Brain microvascular endothelial cell (primary cell): Measurements from ENCODE around the gene PSMB11.
A peak's percentile ranks its signal among the peaks of the same experiment; 100 is the strongest.

Experiments
- DNase-seq: peaks from one replicate; pipeline ENCODE4 v3.0.0-alpha.2; 2020
- H3K27ac ChIP-seq: fragments of 250-450 bp; sonication (Bioruptor Pico); 2 replicates; pipeline ENCODE4 v1.5.1; 2020; ENCODE audit warnings: mild to moderate bottlenecking, moderate library complexity
- H3K27me3 ChIP-seq: fragments of 250-450 bp; sonication (Bioruptor Pico); replicated peaks from 2 replicates; pipeline ENCODE4 v1.5.1; 2020; ENCODE audit warnings: mild to moderate bottlenecking
- H3K36me3 ChIP-seq: fragments of 250-450 bp; sonication (Bioruptor Pico); replicated peaks from 2 replicates; pipeline ENCODE4 v1.5.1; 2020; ENCODE audit warnings: mild to moderate bottlenecking
- H3K4me3 ChIP-seq: 2 replicates; pipeline ENCODE4 v1.5.1; 2011; ENCODE audit warnings: low read depth, mild to moderate bottlenecking, control low read depth, low read length, moderate library complexity
- in situ Hi-C: cut with HindIII; loops from 2 replicates; pipeline ENCODE4 v1.10.0; 2017; ENCODE audit warnings: low sequenced_read_pairs, low pct_ligation_motif_present
- TF ChIP-seq, protein P1 (sequence below): IDR thresholded peaks from 2 replicates; pipeline ENCODE4 v1.5.1; 2011; ENCODE audit warnings: low read depth, mild to moderate bottlenecking, moderate library complexity, low read length, control low read depth, inconsistent platforms; ENCODE audit errors: missing control alignments

PSMB11 gene

GRCh38 chr14:23066368-23066767 lies 24.4 kb downstream of the PSMB11 start:
- Histone ChIP-seq H3K36me3 (peaks cover 67% of the 10 kb centered on the region), H3K27me3 (no peaks in the 10 kb centered on the region), H3K27ac (no peak overlapping the region), H3K4me3 (no peak overlapping the region)
- in situ Hi-C loops, result no loop called here
- DNase-seq, result no peak
- TF ChIP-seq, protein P1, sequence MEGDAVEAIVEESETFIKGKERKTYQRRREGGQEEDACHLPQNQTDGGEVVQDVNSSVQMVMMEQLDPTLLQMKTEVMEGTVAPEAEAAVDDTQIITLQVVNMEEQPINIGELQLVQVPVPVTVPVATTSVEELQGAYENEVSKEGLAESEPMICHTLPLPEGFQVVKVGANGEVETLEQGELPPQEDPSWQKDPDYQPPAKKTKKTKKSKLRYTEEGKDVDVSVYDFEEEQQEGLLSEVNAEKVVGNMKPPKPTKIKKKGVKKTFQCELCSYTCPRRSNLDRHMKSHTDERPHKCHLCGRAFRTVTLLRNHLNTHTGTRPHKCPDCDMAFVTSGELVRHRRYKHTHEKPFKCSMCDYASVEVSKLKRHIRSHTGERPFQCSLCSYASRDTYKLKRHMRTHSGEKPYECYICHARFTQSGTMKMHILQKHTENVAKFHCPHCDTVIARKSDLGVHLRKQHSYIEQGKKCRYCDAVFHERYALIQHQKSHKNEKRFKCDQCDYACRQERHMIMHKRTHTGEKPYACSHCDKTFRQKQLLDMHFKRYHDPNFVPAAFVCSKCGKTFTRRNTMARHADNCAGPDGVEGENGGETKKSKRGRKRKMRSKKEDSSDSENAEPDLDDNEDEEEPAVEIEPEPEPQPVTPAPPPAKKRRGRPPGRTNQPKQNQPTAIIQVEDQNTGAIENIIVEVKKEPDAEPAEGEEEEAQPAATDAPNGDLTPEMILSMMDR, result no peak

DNA sequence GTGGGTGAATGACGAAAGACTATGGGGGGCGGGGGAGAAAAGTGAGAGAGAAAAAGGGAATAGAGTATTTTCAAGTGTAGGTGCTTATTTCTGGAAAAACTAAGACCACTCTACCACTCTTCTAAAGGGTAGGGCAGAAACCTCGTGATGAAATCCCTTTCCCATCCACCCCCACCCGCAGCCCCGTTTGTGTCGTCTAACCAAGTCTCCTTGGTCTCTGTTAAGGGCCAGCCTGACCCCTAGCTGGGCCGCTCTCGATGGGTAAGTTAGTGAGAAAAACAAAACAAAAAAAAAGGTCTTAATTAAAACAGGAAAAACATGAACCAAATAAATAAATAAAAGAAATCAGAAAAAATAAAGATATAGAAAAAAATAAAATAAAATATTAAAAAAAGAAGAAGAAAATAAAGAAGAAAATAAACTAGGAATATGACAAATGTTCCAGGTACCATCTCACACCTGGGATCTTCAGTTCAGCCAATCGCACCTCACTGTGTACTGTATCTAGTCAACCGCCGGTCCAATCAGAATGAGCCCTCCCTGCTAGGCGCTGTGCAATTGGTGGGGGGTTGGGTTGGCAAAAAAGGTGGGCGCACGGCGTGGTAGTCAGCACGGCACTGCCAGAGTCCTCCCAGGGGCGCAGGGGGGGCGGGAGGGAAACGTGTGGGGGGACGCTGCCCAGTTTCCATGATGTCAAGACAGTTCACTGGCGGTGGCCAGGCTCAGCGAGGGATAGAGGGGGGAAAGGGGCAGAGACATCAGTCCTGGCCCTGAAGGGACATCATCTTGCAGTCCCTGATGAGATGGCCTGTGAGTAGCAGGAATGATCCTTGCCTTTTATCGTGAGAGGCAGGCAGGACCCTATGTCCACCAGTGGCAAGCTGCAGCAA lies 25.1 kb downstream of the PSMB11 start:
- TF ChIP-seq, protein P1, result no peak
- no peak for DNase-seq
- Histone ChIP-seq H3K27me3 (no peaks in the 10 kb centered on the region), H3K27ac (no peak overlapping the region), H3K4me3 (no peak overlapping the region), H3K36me3 (peaks cover 67% of the 10 kb centered on the region)
- in situ Hi-C loops, result no loop called here

- no peaks in the 10 kb centered on the region for H3K27me3 ChIP-seq
- peak overlapping the region; percentile 22 for H3K4me3 ChIP-seq
- in situ Hi-C loops, result no loop called here
- peaks cover 65% of the 10 kb centered on the region for H3K36me3 ChIP-seq
- no peak for DNase-seq
- H3K27ac ChIP-seq, result no peak overlapping the region
- TF ChIP-seq, protein P1, result no peak
Measured at GRCh38 chr14:23067847-23068788, 26.1 kb downstream of the PSMB11 start.

DNA sequence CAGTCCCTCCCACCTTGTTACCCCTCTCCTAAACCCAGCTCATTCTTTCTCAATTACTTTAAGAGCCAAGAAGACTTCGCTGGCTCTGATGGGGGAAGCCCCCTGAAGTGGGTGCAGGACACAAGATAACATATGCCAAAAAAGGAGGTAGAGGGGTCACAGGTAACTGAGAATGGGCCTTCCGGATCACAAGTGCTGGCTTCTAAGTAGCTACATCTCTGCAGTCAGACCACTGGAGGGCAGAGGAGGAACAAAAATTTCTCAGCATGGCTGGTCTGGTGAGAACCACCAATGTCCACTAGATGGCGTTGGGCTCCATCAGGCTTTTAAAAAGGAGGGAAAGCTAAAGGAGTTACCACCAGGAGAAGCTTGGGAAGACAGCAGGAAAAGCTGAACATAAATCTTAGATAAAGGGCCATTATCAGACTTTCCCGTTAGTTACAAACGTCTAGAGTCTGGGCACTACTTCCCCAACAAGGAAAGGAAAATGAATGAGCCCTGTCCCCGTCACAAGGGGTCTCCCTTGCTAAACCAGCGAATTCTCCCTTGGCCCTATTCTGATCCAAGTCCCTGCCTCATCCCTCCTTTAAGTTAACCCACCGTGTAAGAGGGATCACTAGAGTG lies 26.9 kb downstream of the PSMB11 start:
- in situ Hi-C loops, result no loop called here
- peak; percentile 87 for DNase-seq
- TF ChIP-seq, protein P1, result peak; percentile 100
- H3K27ac ChIP-seq, result no peak overlapping the region
- H3K27me3 ChIP-seq, result no peaks in the 10 kb centered on the region
- H3K36me3 ChIP-seq, result peaks cover 60% of the 10 kb centered on the region
- peak overlapping the region; percentile 22 for H3K4me3 ChIP-seq

DNA sequence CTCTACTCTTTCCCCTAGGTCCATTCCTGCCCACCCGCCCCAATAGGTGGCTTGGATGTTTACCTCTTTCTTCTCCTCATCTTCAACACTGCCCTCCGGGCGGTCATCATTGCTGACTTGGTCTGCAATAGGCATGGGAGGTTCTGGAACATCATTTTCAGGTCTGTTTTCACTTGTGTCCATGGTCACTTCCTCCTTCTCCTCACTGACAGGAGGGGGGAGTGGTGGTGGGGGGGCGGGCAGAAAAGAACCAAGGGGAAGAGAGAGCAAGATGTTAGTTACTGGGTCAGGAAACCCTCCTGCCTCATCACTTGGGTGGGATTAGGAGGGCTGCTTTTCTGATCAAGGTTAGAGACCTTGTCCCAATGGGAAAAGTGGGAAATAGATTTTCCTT lies 27.4 kb downstream of the PSMB11 start:
- in situ Hi-C loops, result no loop called here
- Histone ChIP-seq H3K4me3 (no peak overlapping the region), H3K27me3 (no peaks in the 10 kb centered on the region), H3K27ac (no peak overlapping the region), H3K36me3 (peaks cover 60% of the 10 kb centered on the region)
- no peak for DNase-seq
- TF ChIP-seq, protein P1, result no peak
